PC-9 (cell line): Measurements from ENCODE around the gene SLX9. TPM values are rescaled to one million over a fixed set of nuclear protein-coding genes. Genes with fewer than 3 reads are reported as not detected.

ENCODE experiments used
- BruUV-seq: library from RNA; stranded (reverse); fragments of 400-500 nt; replicated peaks from 2 replicates; lab custom pipeline; 2021; lab: Mats Ljungman, UMichigan
- CTCF ChIA-PET: fragments of 300-600 bp; sonication (Branson Sonifier 250); formaldehyde crosslinking; loops from one replicate; lab custom pipeline; 2022; ENCODE audit warnings: antibody characterized with exemption; lab: Charles Lee
- POLR2A ChIA-PET: fragments of 300-600 bp; sonication (Branson Sonifier 250); formaldehyde crosslinking; loops from one replicate; lab custom pipeline; 2022; ENCODE audit warnings: antibody characterized with exemption; ENCODE audit not compliant: unreplicated experiment; lab: Charles Lee
- DNase-seq, 2 experiments: peaks; one replicate each; pipeline versions ENCODE4 v3.0.0 to v3.0.0-alpha.2; 2015 to 2022; ENCODE audit warnings: mixed read lengths in 1 of 2
- H2AFZ ChIP-seq: fragments of 200-600 bp; sonication (generic); 2 replicates; pipeline ENCODE4 v1.8.1; 2017; ENCODE audit warnings: antibody characterized with exemption
- H3F3A ChIP-seq: fragments of 200-600 bp; sonication (generic); 2 replicates; pipeline ENCODE4 v1.8.1; 2017; ENCODE audit warnings: antibody characterized with exemption, mild to moderate bottlenecking, low read depth; ENCODE audit not compliant: insufficient read depth
- H3K27ac ChIP-seq: fragments of 200-600 bp; sonication (generic); 2 replicates; pipeline ENCODE4 v1.6.1; 2016; ENCODE audit warnings: mixed run types
- H3K27me3 ChIP-seq: fragments of 200-600 bp; sonication (generic); 2 replicates; pipeline ENCODE4 v1.6.1; 2016; ENCODE audit warnings: low read depth, mixed run types; ENCODE audit not compliant: insufficient read depth
- H3K36me3 ChIP-seq: fragments of 200-600 bp; sonication (generic); 2 replicates; pipeline ENCODE4 v1.6.1; 2016; ENCODE audit warnings: low read depth, mixed run types
- H3K4me1 ChIP-seq: fragments of 200-600 bp; sonication (generic); replicated peaks from 2 replicates; pipeline ENCODE4 v1.6.1; 2016; ENCODE audit warnings: mixed run types; ENCODE audit not compliant: insufficient read depth
- H3K4me2 ChIP-seq: fragments of 200-600 bp; sonication (generic); 2 replicates; pipeline ENCODE4 v1.6.1; 2017; ENCODE audit warnings: mixed run types
- H3K4me3 ChIP-seq: fragments of 200-600 bp; sonication (generic); 2 replicates; pipeline ENCODE4 v1.6.1; 2016; ENCODE audit warnings: mixed run types
- H3K79me2 ChIP-seq: fragments of 200-600 bp; sonication (generic); 2 replicates; pipeline ENCODE4 v1.6.1; 2017; ENCODE audit warnings: low read depth, mixed run types
- H3K9me2 ChIP-seq: fragments of 200-600 bp; sonication (generic); 2 replicates; pipeline ENCODE4 v1.8.1; 2017; ENCODE audit warnings: mild to moderate bottlenecking; ENCODE audit not compliant: insufficient read depth
- H3K9me3 ChIP-seq: fragments of 200-600 bp; sonication (generic); 2 replicates; pipeline ENCODE4 v1.8.1; 2016; ENCODE audit warnings: low read depth; ENCODE audit not compliant: insufficient read depth
- H4K20me1 ChIP-seq: fragments of 200-600 bp; sonication (generic); 2 replicates; pipeline ENCODE4 v1.8.1; 2017; ENCODE audit not compliant: insufficient read depth
- CTCF ChIP-seq: fragments of 200-600 bp; sonication (generic); conservative IDR thresholded peaks from 2 replicates; pipeline ENCODE4 v1.6.1; 2017; ENCODE audit warnings: mixed run types, antibody characterized with exemption, mild to moderate bottlenecking, moderate library complexity
- EZH2 ChIP-seq: fragments of 200-600 bp; sonication (generic); IDR thresholded peaks from 2 replicates; pipeline ENCODE4 v1.8.0; 2017; ENCODE audit warnings: antibody characterized with exemption, low read depth
- intact Hi-C: fragments of 100-400 bp; cut with micrococcal nuclease; formaldehyde crosslinking; loops from one replicate; pipeline ENCODE4 v1.10.0; 2022; ENCODE audit not compliant: unreplicated experiment
- total RNA-seq: library from RNA; stranded (reverse); gene quantifications from 2 replicates; pipeline ENCODE4 v1.2.3, GENCODE V29; 2021

SLX9 gene
- total RNA-seq, 1 experiment from 2014 or later: 22.8 TPM

- ChIA-PET POLR2A (no interaction called here), CTCF (no interaction called here)
- Histone ChIP-seq H3K79me2 (no peaks in the 10 kb centered on the region), H3F3A (peaks cover 4% of the 10 kb centered on the region), H2AFZ (no peak overlapping the region), H3K4me2 (no peak overlapping the region), H3K9me2 (no peaks in the 10 kb centered on the region), H4K20me1 (no peaks in the 10 kb centered on the region), H3K36me3 (no peaks in the 10 kb centered on the region), H3K27me3 (no peaks in the 10 kb centered on the region), H3K4me1 (no peaks in the 10 kb centered on the region), H3K4me3 (no peak overlapping the region), H3K27ac (no peak overlapping the region), H3K9me3 (no peaks in the 10 kb centered on the region)
- BruUV-seq: no TSS peak
- intact Hi-C loops: no loop called here
- no peak for DNase-seq
- TF ChIP-seq CTCF (no peak), EZH2 (no peak)
Observed at GRCh38 chr21:44895859-44896258, 44.0 kb upstream of the SLX9 start.

- H3K27me3 ChIP-seq: no peaks in the 10 kb centered on the region
- POLR2A ChIA-PET: no interaction called here
Observed at GRCh38 chr21:44896561-44897286, 43.1 kb upstream of the SLX9 start.

GRCh38 chr21:44897326-44898010 is 42.4 kb upstream of the SLX9 start:
- intact Hi-C loops: no loop called here
- POLR2A ChIA-PET: no interaction called here

More at GRCh38 chr21:44896561-44897286, 43.1 kb upstream of the SLX9 start:
- Histone ChIP-seq H3K4me3 (no peak overlapping the region), H3K9me3 (no peaks in the 10 kb centered on the region), H3K79me2 (no peaks in the 10 kb centered on the region), H3K27ac (no peak overlapping the region), H3F3A (peaks cover 5% of the 10 kb centered on the region), H3K36me3 (no peaks in the 10 kb centered on the region), H2AFZ (no peak overlapping the region), H4K20me1 (no peaks in the 10 kb centered on the region), H3K4me2 (no peak overlapping the region), H3K4me1 (no peaks in the 10 kb centered on the region), H3K9me2 (no peaks in the 10 kb centered on the region)
- TF ChIP-seq EZH2 (no peak), CTCF (no peak)
- CTCF ChIA-PET: no interaction called here
- intact Hi-C loops: no loop called here
- BruUV-seq: no TSS peak
- DNase-seq: no peak

More at GRCh38 chr21:44897326-44898010, 42.4 kb upstream of the SLX9 start:
- TF ChIP-seq EZH2 (no peak), CTCF (no peak)
- Histone ChIP-seq H3K9me3 (no peaks in the 10 kb centered on the region), H3K4me3 (no peak overlapping the region), H3K4me2 (no peak overlapping the region), H4K20me1 (no peaks in the 10 kb centered on the region), H3F3A (peaks cover 10% of the 10 kb centered on the region), H3K79me2 (no peaks in the 10 kb centered on the region), H3K27me3 (no peaks in the 10 kb centered on the region), H2AFZ (no peak overlapping the region), H3K9me2 (no peaks in the 10 kb centered on the region), H3K27ac (no peak overlapping the region), H3K4me1 (no peaks in the 10 kb centered on the region), H3K36me3 (no peaks in the 10 kb centered on the region)
- CTCF ChIA-PET: no interaction called here
- DNase-seq: no peak
- BruUV-seq: no TSS peak
